IMR-90 (cell line): ENCODE data around the gene PLEKHO2. TPM values are rescaled to one million over a fixed set of nuclear protein-coding genes. Genes with fewer than 3 reads are reported as not detected.
"Not testable (repeated sequence)": the region's sequence is repeated elsewhere in the genome, so short reads cannot be mapped to it uniquely, and the experiment has no call there.

Experiments used
- ATAC-seq: fragments of 200-7000 bp; cut with Tn5 transposase; 2 replicates; pipeline ENCODE4 v1.9.1; 2020; ENCODE audit warnings: low read depth, mild to moderate bottlenecking, moderate library complexity
- BruUV-seq: library from RNA; stranded (reverse); fragments of 400-500 nt; replicated peaks from 2 replicates; lab custom pipeline; 2021; lab: Mats Ljungman, UMichigan
- CTCF ChIA-PET: fragments of 300-600 bp; formaldehyde crosslinking; extraction: SDS; loops from one replicate; lab custom pipeline; 2021; ENCODE audit warnings: antibody characterized with exemption; lab: Yijun Ruan, JAX
- POLR2A ChIA-PET: fragments of 300-600 bp; sonication (Branson Sonifier 250); formaldehyde crosslinking; loops from one replicate; lab custom pipeline; 2022; ENCODE audit warnings: antibody characterized with exemption; ENCODE audit not compliant: unreplicated experiment; lab: Charles Lee
- DNase-seq: peaks from one replicate; pipeline ENCODE4 v3.0.0; 2013
- H2AFZ ChIP-seq: replicated peaks from 2 replicates; pipeline ENCODE3; 2013; ENCODE audit warnings: low read length, mild to moderate bottlenecking; ENCODE audit not compliant: poor library complexity
- H2AK5ac ChIP-seq: 2 replicates; pipeline ENCODE4 v1.6.1; 2013; ENCODE audit warnings: low read depth, low read length, inconsistent platforms
- H2AK9ac ChIP-seq: replicated peaks from 2 replicates; pipeline ENCODE3; 2013; ENCODE audit warnings: mild to moderate bottlenecking, low read depth, low read length, moderate library complexity; ENCODE audit not compliant: poor library complexity
- H2BK120ac ChIP-seq: 2 replicates; pipeline ENCODE4 v1.6.1; 2013; ENCODE audit warnings: low read depth, low read length, inconsistent platforms
- H2BK15ac ChIP-seq: 3 replicates; pipeline ENCODE4 v1.6.1; 2013; ENCODE audit warnings: low read depth, low read length, inconsistent platforms
- H2BK20ac ChIP-seq: 2 replicates; pipeline ENCODE4 v1.6.1; 2013; ENCODE audit warnings: low read depth, mild to moderate bottlenecking, inconsistent platforms, low read length, moderate library complexity
- H2BK5ac ChIP-seq: 2 replicates; pipeline ENCODE4 v1.6.1; 2013; ENCODE audit warnings: mild to moderate bottlenecking, low read depth, low read length, inconsistent platforms; ENCODE audit not compliant: poor library complexity, severe bottlenecking
- H3K14ac ChIP-seq: replicated peaks from 2 replicates; pipeline ENCODE4 v1.6.1; 2013; ENCODE audit warnings: low read depth, low read length, inconsistent platforms
- H3K18ac ChIP-seq: 2 replicates; pipeline ENCODE4 v1.6.1; 2013; ENCODE audit warnings: low read depth, low read length, control low read depth
- H3K23ac ChIP-seq: 2 replicates; pipeline ENCODE4 v1.6.1; 2013; ENCODE audit warnings: low read depth, low read length, inconsistent platforms
- H3K27ac ChIP-seq: 2 replicates; pipeline ENCODE4 v1.5.1; 2013; ENCODE audit warnings: mild to moderate bottlenecking, control low read depth, low read length; ENCODE audit not compliant: insufficient read depth
- H3K27me3 ChIP-seq: 2 replicates; pipeline ENCODE4 v1.6.1; 2013; ENCODE audit warnings: low read length; ENCODE audit not compliant: control insufficient read depth, insufficient read depth
- H3K36me3 ChIP-seq: 2 replicates; pipeline ENCODE4 v1.6.1; 2013; ENCODE audit warnings: low read length, mixed read lengths; ENCODE audit not compliant: control insufficient read depth, insufficient read depth
- H3K4ac ChIP-seq: 2 replicates; pipeline ENCODE4 v1.6.1; 2013; ENCODE audit warnings: low read depth, low read length, inconsistent platforms
- H3K4me1 ChIP-seq: 2 replicates; pipeline ENCODE4 v1.6.1; 2013; ENCODE audit warnings: low read length, mixed read lengths; ENCODE audit not compliant: control insufficient read depth, insufficient read depth
- H3K4me2 ChIP-seq: 2 replicates; pipeline ENCODE4 v1.6.1; 2013; ENCODE audit warnings: low read depth, mild to moderate bottlenecking, control low read depth, low read length, moderate library complexity
- H3K4me3 ChIP-seq: 2 replicates; pipeline ENCODE4 v1.5.1; 2013; ENCODE audit warnings: low read depth, mild to moderate bottlenecking, control low read depth, low read length, moderate library complexity; ENCODE audit not compliant: insufficient read depth
- H3K56ac ChIP-seq: 2 replicates; pipeline ENCODE4 v1.6.1; 2013; ENCODE audit warnings: low read length, inconsistent platforms; ENCODE audit not compliant: insufficient read depth; ENCODE audit errors: extremely low read depth
- H3K79me1 ChIP-seq, 2 experiments: 2 replicates each; pipeline ENCODE4 v1.6.1; 2013; ENCODE audit warnings: low read length in 2 of 2, inconsistent platforms in 1 of 2, low read depth in 1 of 2
- H3K9ac ChIP-seq: 2 replicates; pipeline ENCODE4 v1.6.1; 2013; ENCODE audit warnings: low read depth, low read length, control low read depth
- H3K9me1 ChIP-seq: 2 replicates; pipeline ENCODE4 v1.6.1; 2013; ENCODE audit warnings: low read length, inconsistent platforms; ENCODE audit not compliant: insufficient read depth
- H3K9me3 ChIP-seq: 2 replicates; pipeline ENCODE4 v1.6.1; 2013; ENCODE audit warnings: low read length; ENCODE audit not compliant: control insufficient read depth, insufficient read depth
- H4K20me1 ChIP-seq: 2 replicates; pipeline ENCODE4 v1.6.1; 2013; ENCODE audit warnings: low read length, inconsistent platforms; ENCODE audit not compliant: insufficient read depth
- H4K5ac ChIP-seq: 2 replicates; pipeline ENCODE4 v1.6.1; 2013; ENCODE audit warnings: mild to moderate bottlenecking, low read depth, low read length, control low read depth
- H4K8ac ChIP-seq, 2 experiments: 2 replicates each; pipeline ENCODE4 v1.6.1; 2013; ENCODE audit warnings: low read depth in 2 of 2, low read length in 2 of 2, control low read depth in 1 of 2, inconsistent platforms in 1 of 2
- H4K91ac ChIP-seq: 2 replicates; pipeline ENCODE4 v1.6.1; 2013; ENCODE audit warnings: low read depth, low read length, inconsistent platforms; ENCODE audit not compliant: insufficient read depth
- CEBPB ChIP-seq: IDR thresholded peaks from 2 replicates; pipeline ENCODE4 v1.6.1; 2012; ENCODE audit warnings: low read depth, low read length, improper control_type of control experiment
- SMC3 ChIP-seq: fragments of 150-350 bp; IDR thresholded peaks from 2 replicates; pipeline ENCODE4 v1.6.1; 2016; ENCODE audit warnings: low read depth, mild to moderate bottlenecking, antibody characterized with exemption, low read length, moderate library complexity
- WGBS, 2 experiments: methylation state at CpG; one replicate each; pipeline versions ENCODE4 v1.1.5 to v1.1.7; 2013; ENCODE audit warnings: missing lambda C conversion rate in 2 of 2; ENCODE audit not compliant: insufficient read length in 1 of 2; ENCODE audit errors: extremely low coverage in 2 of 2; 5-methylcytosine and 5-hydroxymethylcytosine counted together
- dilution Hi-C: fragments of 300-500 bp; cut with HindIII; formaldehyde crosslinking; loops from one replicate; pipeline ENCODE4 v1.14.3; 2018; ENCODE audit warnings: low sequenced_read_pairs; ENCODE audit not compliant: unreplicated experiment
- in situ Hi-C: fragments of 300-500 bp; cut with MboI; formaldehyde crosslinking; loops from 3 replicates; pipeline ENCODE4 v1.14.3; 2019; ENCODE audit warnings: low sequenced_read_pairs, inconsistent platforms, mixed read lengths
- intact Hi-C: fragments of 100-400 bp; cut with micrococcal nuclease; formaldehyde crosslinking; loops from 2 replicates; pipeline ENCODE4 v1.10.0; 2022
- polyA plus RNA-seq, 3 experiments: library from polyadenylated mRNA; depleted of rRNA; stranded (reverse); fragments of >200 nt; gene quantifications; 2 replicates each; pipeline ENCODE4 v1.2.3, GENCODE V29; 2012; ENCODE audit warnings: low replicate concordance in 1 of 3
- total RNA-seq: library from RNA; depleted of rRNA; stranded (reverse); fragments of >200 nt; gene quantifications from 2 replicates; pipeline ENCODE4 v1.2.3, GENCODE V29; 2012

Gene PLEKHO2
- total and polyA plus RNA-seq, 2 of the 4 experiments (the other 2 are of a cell fraction): 19.0 to 22.5 TPM

DNA sequence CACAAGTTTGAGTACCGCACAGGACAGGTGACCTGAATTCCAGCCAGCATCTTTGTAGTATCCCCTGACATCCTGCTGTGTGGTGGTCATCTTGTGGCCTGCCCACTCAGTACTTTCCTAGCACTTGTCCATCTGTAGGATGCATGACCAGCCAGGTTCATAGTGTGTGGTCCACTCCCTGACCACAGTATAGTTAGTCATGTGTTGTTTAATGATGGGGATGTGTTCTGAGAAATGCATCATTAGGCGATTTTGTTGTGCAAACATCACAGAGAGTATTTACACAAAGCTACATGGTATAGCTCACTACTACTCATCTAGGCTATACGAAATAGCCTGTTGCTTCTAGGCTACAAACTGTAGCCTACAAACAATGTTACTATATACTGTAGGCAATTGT lies 49.4 kb upstream of the PLEKHO2 start:
- H3K9me1 ChIP-seq: no peaks in the 10 kb centered on the region
- H3K9ac ChIP-seq: no peak overlapping the region
- H2AK5ac ChIP-seq: no peak overlapping the region
- intact Hi-C loops: no loop called here
- H3K4ac ChIP-seq: no peak overlapping the region
- H3K36me3 ChIP-seq: no peaks in the 10 kb centered on the region
- CTCF ChIA-PET: interaction anchor here (1.0 kb wide), 1 partner anchor 13 kb away, joined by 3 read pairs; no protein-coding TSS in a partner anchor
- dilution Hi-C loops: no loop called here
- no peak overlapping the region for H4K5ac ChIP-seq
- no peak overlapping the region for H2BK15ac ChIP-seq
- H2BK5ac ChIP-seq: no peak overlapping the region
- H4K20me1 ChIP-seq: no peaks in the 10 kb centered on the region
- no peaks in the 10 kb centered on the region for H3K4me1 ChIP-seq
- no peak overlapping the region for H3K4me2 ChIP-seq
- H2BK20ac ChIP-seq: no peak overlapping the region
- no peak overlapping the region for H3K56ac ChIP-seq
- no TSS peak for BruUV-seq
- H3K23ac ChIP-seq: no peak overlapping the region
- H2BK120ac ChIP-seq: no peak overlapping the region
- no peaks in the 10 kb centered on the region for H3K27me3 ChIP-seq
- H3K18ac ChIP-seq: no peak overlapping the region
- no peak overlapping the region for H2AFZ ChIP-seq
- no peak overlapping the region for H3K4me3 ChIP-seq
- in situ Hi-C loops: no loop called here
- H3K79me1 ChIP-seq: no peaks in the 10 kb centered on the region
- H3K27ac ChIP-seq: no peak overlapping the region
- TF ChIP-seq SMC3: no peak
- peak; percentile 6; the same call in 1 of the 2 replicates for TF ChIP-seq CEBPB
- no peak overlapping the region for H3K14ac ChIP-seq
- no peak; the same call in 1 of the 2 replicates for ATAC-seq
- H3K9me3 ChIP-seq: no peaks in the 10 kb centered on the region
- no peak overlapping the region for H2AK9ac ChIP-seq
- H4K91ac ChIP-seq: no peak overlapping the region
- peak; percentile 18 for DNase-seq
- no CpG with 5 or more reads among the region's 3 CpGs for WGBS, 2 experiments
- no peak overlapping the region for H4K8ac ChIP-seq
- POLR2A ChIA-PET: no interaction called here

DNA sequence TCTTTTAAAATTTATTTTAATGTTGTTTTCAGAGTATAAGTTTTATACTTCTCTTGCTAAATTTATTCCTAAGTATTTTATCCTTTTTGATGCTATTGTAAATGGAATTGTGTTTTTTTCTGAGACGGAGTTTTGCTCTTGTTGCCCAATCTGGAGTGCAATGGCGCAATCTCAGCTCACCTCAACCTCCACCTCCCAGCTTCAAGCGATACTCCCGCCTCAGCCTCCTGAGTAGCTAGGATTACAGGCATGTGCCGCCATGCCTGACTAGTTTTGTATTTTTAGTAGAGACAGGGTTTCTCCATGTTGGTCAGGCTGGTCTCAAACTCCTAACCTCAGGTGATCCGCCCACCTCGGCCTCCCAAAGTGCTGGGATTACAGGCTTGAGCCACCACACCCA lies 46.4 kb upstream of the PLEKHO2 start:
- no CpG with 5 or more reads among the region's 7 CpGs for WGBS, 2 experiments
- H4K20me1 ChIP-seq, H3K56ac ChIP-seq, DNase-seq, H3K9me3 ChIP-seq, H3K18ac ChIP-seq, H2AK5ac ChIP-seq, H3K4me2 ChIP-seq, H3K27me3 ChIP-seq, H3K9ac ChIP-seq, H3K4me1 ChIP-seq, H4K8ac ChIP-seq, in situ Hi-C loops, H2AFZ ChIP-seq, H3K14ac ChIP-seq, H2BK120ac ChIP-seq, H3K79me1 ChIP-seq, H2BK5ac ChIP-seq, CTCF ChIA-PET, POLR2A ChIA-PET, H3K4me3 ChIP-seq, H3K4ac ChIP-seq, H3K36me3 ChIP-seq, intact Hi-C loops, ATAC-seq, H4K5ac ChIP-seq, H4K91ac ChIP-seq, H3K23ac ChIP-seq, H3K9me1 ChIP-seq, BruUV-seq, H2BK20ac ChIP-seq, H2BK15ac ChIP-seq, H3K27ac ChIP-seq, H2AK9ac ChIP-seq, dilution Hi-C loops: not testable (repeated sequence)
